WTC11 (cell line): ENCODE data around the gene NUMA1. TPM values are rescaled to one million over a fixed set of nuclear protein-coding genes. Genes with fewer than 3 reads are reported as not detected.
A peak's percentile ranks its signal among the peaks of the same experiment; 100 is the strongest.

Source experiments
- ATAC-seq: fragments of 200-7000 bp; cut with Tn5 transposase; 2 replicates; pipeline ENCODE4 v1.10.0; 2021; ENCODE audit warnings: mild to moderate bottlenecking, moderate library complexity
- CTCF ChIA-PET: fragments of 300-600 bp; sonication (Branson Sonifier 250); formaldehyde crosslinking; loops from one replicate; lab custom pipeline; 2021; ENCODE audit warnings: antibody characterized with exemption; lab: Charles Lee
- POLR2A ChIA-PET: fragments of 350-600 bp; sonication (Branson Sonifier 250); formaldehyde crosslinking; loops from one replicate; lab custom pipeline; 2021; ENCODE audit warnings: antibody characterized with exemption; lab: Charles Lee
- DNase-seq: peaks from one replicate; pipeline ENCODE4 v3.0.0; 2021; ENCODE audit warnings: low spot score
- H3K27ac Mint-ChIP-seq: 2 replicates; pipeline ENCODE4 v1.8.0; 2021; ENCODE audit warnings: mixed read lengths
- H3K27me3 Mint-ChIP-seq: 2 replicates; pipeline ENCODE4 v1.8.0; 2021; ENCODE audit warnings: low read depth, mild to moderate bottlenecking, moderate library complexity, mixed read lengths
- H3K36me3 Mint-ChIP-seq: 2 replicates; pipeline ENCODE4 v1.8.0; 2021; ENCODE audit warnings: mixed read lengths
- H3K4me1 Mint-ChIP-seq: 2 replicates; pipeline ENCODE4 v1.8.0; 2022; ENCODE audit warnings: mixed read lengths
- H3K4me3 Mint-ChIP-seq: 2 replicates; pipeline ENCODE4 v1.8.0; 2021; ENCODE audit warnings: mild to moderate bottlenecking, moderate library complexity, mixed read lengths
- H3K9me3 Mint-ChIP-seq: 2 replicates; pipeline ENCODE4 v1.8.0; 2021; ENCODE audit warnings: mixed read lengths
- CDX4 ChIP-seq: fragments of 250-450 bp; sonication (Bioruptor Pico); IDR thresholded peaks from 2 replicates; pipeline ENCODE4 v1.9.0; 2021; ENCODE audit warnings: moderate library complexity, mild to moderate bottlenecking, inconsistent platforms, borderline replicate concordance
- E2F1 ChIP-seq: sonication (generic); formaldehyde crosslinking; IDR thresholded peaks from 2 replicates; pipeline ENCODE4 v1.8.0; 2022; ENCODE audit warnings: mild to moderate bottlenecking, missing genetic modification reagents
- EMX1 ChIP-seq: fragments of 250-450 bp; sonication (Bioruptor Pico); IDR thresholded peaks from 2 replicates; pipeline ENCODE4 v1.8.0; 2021; ENCODE audit warnings: mild to moderate bottlenecking
- FOXJ3 ChIP-seq: sonication (generic); formaldehyde crosslinking; IDR thresholded peaks from 2 replicates; pipeline ENCODE4 v1.9.0; 2021; ENCODE audit warnings: missing genetic modification reagents, mild to moderate bottlenecking, borderline replicate concordance
- MYBL2 ChIP-seq: sonication (generic); formaldehyde crosslinking; IDR thresholded peaks from 2 replicates; pipeline ENCODE4 v1.8.1; 2023; ENCODE audit warnings: mild to moderate bottlenecking, moderate library complexity, missing genetic modification reagents
- NR2C2 ChIP-seq: sonication (generic); formaldehyde crosslinking; IDR thresholded peaks from 2 replicates; pipeline ENCODE4 v1.8.0; 2022; ENCODE audit warnings: mild to moderate bottlenecking, missing genetic modification reagents
- PRDM15 ChIP-seq: sonication (generic); formaldehyde crosslinking; IDR thresholded peaks from 2 replicates; pipeline ENCODE4 v1.8.0; 2022; ENCODE audit warnings: missing genetic modification reagents
- ZNF219 ChIP-seq: sonication (generic); formaldehyde crosslinking; IDR thresholded peaks from 2 replicates; pipeline ENCODE4 v1.8.0; 2023; ENCODE audit warnings: missing genetic modification reagents, mild to moderate bottlenecking, borderline replicate concordance
- ZNF671 ChIP-seq: fragments of 250-450 bp; sonication (Bioruptor Pico); IDR thresholded peaks from 2 replicates; pipeline ENCODE4 v1.8.0; 2021; ENCODE audit warnings: mild to moderate bottlenecking
- total RNA-seq: library from RNA; stranded (reverse); gene quantifications from 3 replicates; pipeline ENCODE4 v1.2.3, GENCODE V29; 2021
- TF ChIP-seq, protein P1 (sequence below): sonication (generic); formaldehyde crosslinking; IDR thresholded peaks from 2 replicates; pipeline ENCODE4 v1.8.0; 2023; ENCODE audit warnings: mild to moderate bottlenecking, missing genetic modification reagents
- TF ChIP-seq, protein P2 (sequence below): sonication (generic); formaldehyde crosslinking; IDR thresholded peaks from 2 replicates; pipeline ENCODE4 v1.8.1; 2023; ENCODE audit warnings: mild to moderate bottlenecking, missing genetic modification reagents, borderline replicate concordance
- TF ChIP-seq, protein P3 (sequence below): sonication (generic); formaldehyde crosslinking; conservative IDR thresholded peaks from 2 replicates; pipeline ENCODE4 v1.8.1; 2023; ENCODE audit warnings: mild to moderate bottlenecking, low read depth, missing genetic modification reagents, moderate library complexity

The NUMA1 gene
- total RNA-seq, 1 experiment from 2014 or later: 147 TPM

GRCh38 chr11:72083414-72083813, 3.1 kb upstream of the NUMA1 start:
- Mint-ChIP-seq H3K36me3 (0 out of 2 replicates have a peak, but pooled peaks cover 2% of the 10 kb centered on the region), H3K27me3 (no peaks in the 10 kb centered on the region), H3K9me3 (no peaks in the 10 kb centered on the region), H3K27ac (0 out of 2 replicates have a peak overlapping the region, but pooled peaks have one; percentile 10), H3K4me3 (no peak overlapping the region), H3K4me1 (peaks cover 15% of the 10 kb centered on the region)
- ChIA-PET POLR2A (no interaction called here), CTCF (interaction anchor here (0.5 kb wide), 1 partner anchor 32 kb away, joined by 3 read pairs; no protein-coding TSS in a partner anchor)
- DNase-seq (no peak), ATAC-seq (no peak)
- TF ChIP-seq CDX4 (CRISPR knock-in tag): no peak
- no peak for TF ChIP-seq EMX1 (CRISPR knock-in tag)
- TF ChIP-seq FOXJ3 (CRISPR knock-in tag): no peak
- TF ChIP-seq, protein P1, sequence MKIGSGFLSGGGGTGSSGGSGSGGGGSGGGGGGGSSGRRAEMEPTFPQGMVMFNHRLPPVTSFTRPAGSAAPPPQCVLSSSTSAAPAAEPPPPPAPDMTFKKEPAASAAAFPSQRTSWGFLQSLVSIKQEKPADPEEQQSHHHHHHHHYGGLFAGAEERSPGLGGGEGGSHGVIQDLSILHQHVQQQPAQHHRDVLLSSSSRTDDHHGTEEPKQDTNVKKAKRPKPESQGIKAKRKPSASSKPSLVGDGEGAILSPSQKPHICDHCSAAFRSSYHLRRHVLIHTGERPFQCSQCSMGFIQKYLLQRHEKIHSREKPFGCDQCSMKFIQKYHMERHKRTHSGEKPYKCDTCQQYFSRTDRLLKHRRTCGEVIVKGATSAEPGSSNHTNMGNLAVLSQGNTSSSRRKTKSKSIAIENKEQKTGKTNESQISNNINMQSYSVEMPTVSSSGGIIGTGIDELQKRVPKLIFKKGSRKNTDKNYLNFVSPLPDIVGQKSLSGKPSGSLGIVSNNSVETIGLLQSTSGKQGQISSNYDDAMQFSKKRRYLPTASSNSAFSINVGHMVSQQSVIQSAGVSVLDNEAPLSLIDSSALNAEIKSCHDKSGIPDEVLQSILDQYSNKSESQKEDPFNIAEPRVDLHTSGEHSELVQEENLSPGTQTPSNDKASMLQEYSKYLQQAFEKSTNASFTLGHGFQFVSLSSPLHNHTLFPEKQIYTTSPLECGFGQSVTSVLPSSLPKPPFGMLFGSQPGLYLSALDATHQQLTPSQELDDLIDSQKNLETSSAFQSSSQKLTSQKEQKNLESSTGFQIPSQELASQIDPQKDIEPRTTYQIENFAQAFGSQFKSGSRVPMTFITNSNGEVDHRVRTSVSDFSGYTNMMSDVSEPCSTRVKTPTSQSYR (CRISPR knock-in tag): no peak
- TF ChIP-seq PRDM15 (CRISPR knock-in tag): no peak
- no peak for TF ChIP-seq E2F1
- TF ChIP-seq ZNF219 (CRISPR knock-in tag): no peak
- TF ChIP-seq ZNF671 (CRISPR knock-in tag): no peak
- TF ChIP-seq NR2C2 (CRISPR knock-in tag): no peak
- TF ChIP-seq, protein P2, sequence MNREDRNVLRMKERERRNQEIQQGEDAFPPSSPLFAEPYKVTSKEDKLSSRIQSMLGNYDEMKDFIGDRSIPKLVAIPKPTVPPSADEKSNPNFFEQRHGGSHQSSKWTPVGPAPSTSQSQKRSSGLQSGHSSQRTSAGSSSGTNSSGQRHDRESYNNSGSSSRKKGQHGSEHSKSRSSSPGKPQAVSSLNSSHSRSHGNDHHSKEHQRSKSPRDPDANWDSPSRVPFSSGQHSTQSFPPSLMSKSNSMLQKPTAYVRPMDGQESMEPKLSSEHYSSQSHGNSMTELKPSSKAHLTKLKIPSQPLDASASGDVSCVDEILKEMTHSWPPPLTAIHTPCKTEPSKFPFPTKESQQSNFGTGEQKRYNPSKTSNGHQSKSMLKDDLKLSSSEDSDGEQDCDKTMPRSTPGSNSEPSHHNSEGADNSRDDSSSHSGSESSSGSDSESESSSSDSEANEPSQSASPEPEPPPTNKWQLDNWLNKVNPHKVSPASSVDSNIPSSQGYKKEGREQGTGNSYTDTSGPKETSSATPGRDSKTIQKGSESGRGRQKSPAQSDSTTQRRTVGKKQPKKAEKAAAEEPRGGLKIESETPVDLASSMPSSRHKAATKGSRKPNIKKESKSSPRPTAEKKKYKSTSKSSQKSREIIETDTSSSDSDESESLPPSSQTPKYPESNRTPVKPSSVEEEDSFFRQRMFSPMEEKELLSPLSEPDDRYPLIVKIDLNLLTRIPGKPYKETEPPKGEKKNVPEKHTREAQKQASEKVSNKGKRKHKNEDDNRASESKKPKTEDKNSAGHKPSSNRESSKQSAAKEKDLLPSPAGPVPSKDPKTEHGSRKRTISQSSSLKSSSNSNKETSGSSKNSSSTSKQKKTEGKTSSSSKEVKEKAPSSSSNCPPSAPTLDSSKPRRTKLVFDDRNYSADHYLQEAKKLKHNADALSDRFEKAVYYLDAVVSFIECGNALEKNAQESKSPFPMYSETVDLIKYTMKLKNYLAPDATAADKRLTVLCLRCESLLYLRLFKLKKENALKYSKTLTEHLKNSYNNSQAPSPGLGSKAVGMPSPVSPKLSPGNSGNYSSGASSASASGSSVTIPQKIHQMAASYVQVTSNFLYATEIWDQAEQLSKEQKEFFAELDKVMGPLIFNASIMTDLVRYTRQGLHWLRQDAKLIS (CRISPR knock-in tag): no peak
- TF ChIP-seq, protein P3, sequence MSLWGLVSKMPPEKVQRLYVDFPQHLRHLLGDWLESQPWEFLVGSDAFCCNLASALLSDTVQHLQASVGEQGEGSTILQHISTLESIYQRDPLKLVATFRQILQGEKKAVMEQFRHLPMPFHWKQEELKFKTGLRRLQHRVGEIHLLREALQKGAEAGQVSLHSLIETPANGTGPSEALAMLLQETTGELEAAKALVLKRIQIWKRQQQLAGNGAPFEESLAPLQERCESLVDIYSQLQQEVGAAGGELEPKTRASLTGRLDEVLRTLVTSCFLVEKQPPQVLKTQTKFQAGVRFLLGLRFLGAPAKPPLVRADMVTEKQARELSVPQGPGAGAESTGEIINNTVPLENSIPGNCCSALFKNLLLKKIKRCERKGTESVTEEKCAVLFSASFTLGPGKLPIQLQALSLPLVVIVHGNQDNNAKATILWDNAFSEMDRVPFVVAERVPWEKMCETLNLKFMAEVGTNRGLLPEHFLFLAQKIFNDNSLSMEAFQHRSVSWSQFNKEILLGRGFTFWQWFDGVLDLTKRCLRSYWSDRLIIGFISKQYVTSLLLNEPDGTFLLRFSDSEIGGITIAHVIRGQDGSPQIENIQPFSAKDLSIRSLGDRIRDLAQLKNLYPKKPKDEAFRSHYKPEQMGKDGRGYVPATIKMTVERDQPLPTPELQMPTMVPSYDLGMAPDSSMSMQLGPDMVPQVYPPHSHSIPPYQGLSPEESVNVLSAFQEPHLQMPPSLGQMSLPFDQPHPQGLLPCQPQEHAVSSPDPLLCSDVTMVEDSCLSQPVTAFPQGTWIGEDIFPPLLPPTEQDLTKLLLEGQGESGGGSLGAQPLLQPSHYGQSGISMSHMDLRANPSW (CRISPR knock-in tag): no peak
- TF ChIP-seq MYBL2: no peak
